Psoas muscle (tissue), 8 donors: Measurements from ENCODE around the gene KLHL13. TPM values are rescaled to one million over a fixed set of nuclear protein-coding genes. Genes with fewer than 3 reads are reported as not detected.
"Not testable (repeated sequence)": the region's sequence is repeated elsewhere in the genome, so short reads cannot be mapped to it uniquely, and the experiment has no call there.

Source experiments
- ATAC-seq, 4 donors: fragments of 200-7000 bp; cut with Tn5 transposase; one replicate each; pipeline ENCODE4 v1.9.1; 2020; ENCODE audit warnings: moderate library complexity in 3 of 4, mild to moderate bottlenecking in 2 of 4
- DNase-seq, 2 donors: peaks; one replicate each; pipeline ENCODE4 v3.0.0-alpha.2; 2020
- H3K27ac ChIP-seq: fragments of 200-600 bp; one replicate; pipeline ENCODE4 v1.8.0; 2022
- H3K27me3 ChIP-seq, 3 donors: fragments of 200-600 bp in 1 of 3; one replicate each; pipeline versions ENCODE4 v1.6.1 to v1.8.0; 2013 to 2022; ENCODE audit warnings: low read length in 2 of 3, mild to moderate bottlenecking in 2 of 3, moderate library complexity in 1 of 3; ENCODE audit not compliant: insufficient read depth in 3 of 3
- H3K36me3 ChIP-seq, 2 donors: fragments of 200-600 bp in 1 of 2; one replicate each; pipeline versions ENCODE4 v1.6.1 to v1.8.0; 2013 to 2022; ENCODE audit warnings: low read depth in 1 of 2, mild to moderate bottlenecking in 1 of 2, moderate library complexity in 1 of 2; ENCODE audit not compliant: insufficient read depth in 1 of 2
- H3K4me1 ChIP-seq: fragments of 200-600 bp; one replicate; pipeline ENCODE4 v1.8.0; 2022
- H3K4me3 ChIP-seq: fragments of 200-600 bp; one replicate; pipeline ENCODE4 v1.8.0; 2022; ENCODE audit warnings: mild to moderate bottlenecking
- H3K9me3 ChIP-seq: fragments of 200-600 bp; one replicate; pipeline ENCODE4 v1.8.0; 2022
- WGBS, 3 donors: extraction: QIAGEN DNeasy Blood & Tissue Kit; methylation state at CpG; one replicate each; pipeline versions ENCODE4 v1.1.6 to v1.1.7; 2013; 5-methylcytosine and 5-hydroxymethylcytosine counted together
- intact Hi-C, 2 donors: fragments of 100-400 bp; cut with DNase I; formaldehyde crosslinking; loops; one replicate each; pipeline versions ENCODE4 v1.11.0 to v1.14.2; 2022
- polyA plus RNA-seq, 3 donors: library from polyadenylated mRNA; stranded (reverse); fragments of 200-250 nt; gene quantifications; one replicate each; pipeline ENCODE4 v1.2.3, GENCODE V29; 2013
- total RNA-seq, 4 donors: library from RNA; stranded (reverse); fragmentation: NEBNext Ultra II Directional in 2 of 4; extraction: Animal tissue kit (Norgen Biotek cat#: 25700) in 2 of 4; gene quantifications; one replicate each; pipeline versions ENCODE4 v1.2.1 to v1.2.4, GENCODE V29; 2021 to 2023
- TF ChIP-seq, protein P1 (sequence below): fragments of 200-600 bp; IDR thresholded peaks from one replicate; pipeline ENCODE4 v1.8.0; 2022; ENCODE audit warnings: antibody characterized with exemption
- donor health status: healthy with polysubstance abuse.
- donor health status: DM: no; HTN: no; CAD: no; lungs with moderate emphysema.
- donor health status: Bipolar disorder and iron deficiency.
- donor health status: healthy.
- donor health status: DM: yes; HTN: yes; CAD: no.
- donor health status: DM: no; HTN: no; CAD: no.
- donor health status: DM: no; HTN: no; CAD: no.
- donor health status: DM: yes; HTN: yes; CAD: no.

Gene KLHL13
- total and polyA plus RNA-seq, 7 donors = 0.61 to 4.5 (median 1.5) TPM

GRCh38 chrX:118131336-118131735 lies 14.7 kb upstream of the KLHL13 start:
- Histone ChIP-seq H3K9me3 (no peaks in the 10 kb centered on the region), H3K27ac (no peak overlapping the region), H3K4me1 (no peaks in the 10 kb centered on the region), H3K27me3 (no peaks in the 10 kb centered on the region), H3K36me3 (no peaks in the 10 kb centered on the region), H3K4me3 (no peak overlapping the region)
- intact Hi-C loops = no loop called here
- TF ChIP-seq, protein P1, sequence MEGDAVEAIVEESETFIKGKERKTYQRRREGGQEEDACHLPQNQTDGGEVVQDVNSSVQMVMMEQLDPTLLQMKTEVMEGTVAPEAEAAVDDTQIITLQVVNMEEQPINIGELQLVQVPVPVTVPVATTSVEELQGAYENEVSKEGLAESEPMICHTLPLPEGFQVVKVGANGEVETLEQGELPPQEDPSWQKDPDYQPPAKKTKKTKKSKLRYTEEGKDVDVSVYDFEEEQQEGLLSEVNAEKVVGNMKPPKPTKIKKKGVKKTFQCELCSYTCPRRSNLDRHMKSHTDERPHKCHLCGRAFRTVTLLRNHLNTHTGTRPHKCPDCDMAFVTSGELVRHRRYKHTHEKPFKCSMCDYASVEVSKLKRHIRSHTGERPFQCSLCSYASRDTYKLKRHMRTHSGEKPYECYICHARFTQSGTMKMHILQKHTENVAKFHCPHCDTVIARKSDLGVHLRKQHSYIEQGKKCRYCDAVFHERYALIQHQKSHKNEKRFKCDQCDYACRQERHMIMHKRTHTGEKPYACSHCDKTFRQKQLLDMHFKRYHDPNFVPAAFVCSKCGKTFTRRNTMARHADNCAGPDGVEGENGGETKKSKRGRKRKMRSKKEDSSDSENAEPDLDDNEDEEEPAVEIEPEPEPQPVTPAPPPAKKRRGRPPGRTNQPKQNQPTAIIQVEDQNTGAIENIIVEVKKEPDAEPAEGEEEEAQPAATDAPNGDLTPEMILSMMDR = no peak
- DNase-seq (no peak), ATAC-seq (no peak)
- 82 to 100% (median 98%) methylated on average over 3 of the region's 3 CpGs for WGBS, 3 donors

DNA sequence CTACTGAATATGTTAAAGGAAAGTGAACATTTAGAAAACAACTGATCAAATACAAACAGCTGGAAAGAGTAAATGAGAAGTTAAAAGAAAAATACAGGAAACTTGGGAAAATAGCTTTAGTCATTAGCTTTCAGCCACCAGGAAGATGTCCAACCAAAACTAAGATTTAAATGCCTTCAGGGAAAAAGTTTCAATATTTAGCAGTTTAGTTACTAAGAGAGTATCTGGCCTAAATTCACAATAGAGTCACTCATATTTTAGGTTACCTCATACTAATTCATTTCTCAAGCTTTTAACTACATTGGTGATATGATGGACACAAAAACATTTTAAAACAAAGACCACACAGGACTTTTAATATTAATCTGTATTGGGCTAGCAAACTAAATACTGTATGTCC lies 13.1 kb upstream of the KLHL13 start:
- no peak overlapping the region for H3K4me3 ChIP-seq
- H3K27me3 ChIP-seq = no peaks in the 10 kb centered on the region
- no peak overlapping the region for H3K27ac ChIP-seq
- TF ChIP-seq, protein P1 = no peak
- no peaks in the 10 kb centered on the region for H3K9me3 ChIP-seq
- H3K4me1 ChIP-seq = no peaks in the 10 kb centered on the region
- intact Hi-C loops = no loop called here
- no peaks in the 10 kb centered on the region for H3K36me3 ChIP-seq
- DNase-seq (no peak), ATAC-seq (no peak)

DNA sequence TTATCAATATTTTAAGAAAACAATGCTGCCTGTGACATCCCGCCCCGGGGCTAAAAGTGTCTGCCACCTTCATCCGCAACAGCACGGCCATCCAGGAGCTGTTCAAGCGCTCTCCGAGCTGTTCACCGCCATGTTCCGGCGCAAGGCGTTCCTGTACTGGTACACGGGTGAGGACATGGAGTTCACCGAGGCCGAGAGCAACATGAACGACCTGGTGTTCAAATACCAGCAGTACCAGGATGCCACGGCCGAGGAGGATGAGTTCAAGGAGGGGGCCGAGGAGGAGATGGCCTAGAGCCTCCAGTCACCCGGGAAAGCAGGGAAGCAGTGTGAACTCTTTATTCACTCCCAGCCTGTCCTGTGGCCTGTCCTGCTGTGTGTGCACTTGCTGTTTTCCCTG lies 12.1 kb upstream of the KLHL13 start:
- WGBS, 3 donors = 80 to 91% (median 90%) methylated on average over 18 of the region's 18 CpGs
- ATAC-seq (no peak), DNase-seq (no peak)
- TF ChIP-seq, protein P1 = no peak
- H3K36me3 ChIP-seq = no peaks in the 10 kb centered on the region
- no peak overlapping the region for H3K4me3 ChIP-seq
- no peaks in the 10 kb centered on the region for H3K9me3 ChIP-seq
- intact Hi-C loops = no loop called here
- H3K4me1 ChIP-seq = no peaks in the 10 kb centered on the region
- H3K27ac ChIP-seq = no peak overlapping the region
- H3K27me3 ChIP-seq = no peaks in the 10 kb centered on the region

- Histone ChIP-seq H3K27me3 (no peaks in the 10 kb centered on the region), H3K9me3 (no peaks in the 10 kb centered on the region), H3K27ac (no peak overlapping the region), H3K4me1 (no peaks in the 10 kb centered on the region), H3K4me3 (no peak overlapping the region), H3K36me3 (no peaks in the 10 kb centered on the region)
- 66 to 86% (median 77%) methylated on average over 2 of the region's 2 CpGs for WGBS, 3 donors
- ATAC-seq (no peak), DNase-seq (no peak)
- TF ChIP-seq, protein P1 = no peak
- intact Hi-C loops = no loop called here
Observed at GRCh38 chrX:118126286-118126685, 9.7 kb upstream of the KLHL13 start.

- H3K9me3 ChIP-seq, H3K27me3 ChIP-seq, DNase-seq, ATAC-seq, H3K36me3 ChIP-seq, H3K27ac ChIP-seq, H3K4me3 ChIP-seq, intact Hi-C loops, H3K4me1 ChIP-seq: not testable (repeated sequence)
- WGBS, 3 donors = 87 to 100% (median 95%) methylated on average over 3 to 4 of the region's 4 CpGs
Observed at GRCh38 chrX:118124243-118124642, 7.6 kb upstream of the KLHL13 start.
